GM12878 (cell line): ENCODE results near the gene CEBPE. TPM values are rescaled to one million over a fixed set of nuclear protein-coding genes. Genes with fewer than 3 reads are reported as not detected.

Experiments
- ATAC-seq: fragments of 200-7000 bp; cut with Tn5 transposase; 3 replicates; pipeline ENCODE4 v1.9.1; 2020; ENCODE audit warnings: mild to moderate bottlenecking, moderate library complexity
- BruUV-seq: library from RNA; stranded (reverse); fragments of 400-500 nt; replicated peaks from 2 replicates; lab custom pipeline; 2021; lab: Mats Ljungman, UMichigan
- CTCF ChIA-PET: fragments of 300-600 bp; sonication (Branson Sonifier 250); formaldehyde crosslinking; extraction: SDS; loops from one replicate; lab custom pipeline; 2021; ENCODE audit warnings: inconsistent platforms; lab: Yijun Ruan, JAX
- POLR2A ChIA-PET: fragments of 350-600 bp; formaldehyde crosslinking; extraction: SDS; loops from one replicate; lab custom pipeline; 2021; ENCODE audit warnings: inconsistent platforms; lab: Charles Lee
- RAD21 ChIA-PET: fragments of 300-600 bp; sonication (Branson Sonifier 250); formaldehyde crosslinking; loops from one replicate; lab custom pipeline; 2023; ENCODE audit warnings: antibody characterized with exemption; ENCODE audit not compliant: unreplicated experiment; lab: Charles Lee
- SMC1A ChIA-PET: fragments of 300-600 bp; sonication (Branson Sonifier 250); formaldehyde crosslinking; loops from one replicate; lab custom pipeline; 2023; ENCODE audit not compliant: unreplicated experiment, uncharacterized antibody; lab: Charles Lee
- DNase-seq: peaks from one replicate; pipeline ENCODE4 v3.0.0-alpha.2; 2011; ENCODE audit warnings: low read depth, low spot score
- FAIRE-seq: peaks from 3 replicates; lab custom pipeline; 2011; peaks lifted over from hg19 to GRCh38; lab: Jason Lieb, UNC
- H2AFZ ChIP-seq: 2 replicates; pipeline ENCODE4 v1.6.0; 2011; ENCODE audit warnings: low read depth, low read length, control low read depth; ENCODE audit not compliant: control insufficient read depth
- H3K27ac ChIP-seq: 2 replicates; pipeline ENCODE4 v1.5.1; 2011; ENCODE audit warnings: control low read depth; ENCODE audit not compliant: control insufficient read depth, insufficient read depth
- H3K27me3 ChIP-seq, 2 experiments: replicated peaks in 1 of 2; 2 replicates each; pipeline versions ENCODE4 v1.6.0 to v1.6.1; 2011; ENCODE audit warnings: low read length in 1 of 2; ENCODE audit not compliant: control insufficient read depth in 2 of 2, insufficient read depth in 2 of 2
- H3K36me3 ChIP-seq, 2 experiments: 2 replicates each; pipeline ENCODE4 v1.5.1; 2011; ENCODE audit warnings: low read length in 1 of 2; ENCODE audit not compliant: control insufficient read depth in 2 of 2, insufficient read depth in 2 of 2
- H3K4me1 ChIP-seq: 2 replicates; pipeline ENCODE4 v1.6.1; 2011; ENCODE audit warnings: mild to moderate bottlenecking, low read length, moderate library complexity, mixed read lengths; ENCODE audit not compliant: control insufficient read depth, insufficient read depth
- H3K4me2 ChIP-seq: 2 replicates; pipeline ENCODE4 v1.6.0; 2011; ENCODE audit warnings: control low read depth; ENCODE audit not compliant: control insufficient read depth, insufficient read depth
- H3K4me3 ChIP-seq: fragments of 200-600 bp; sonication (generic); 2 replicates; pipeline ENCODE4 v1.5.1; 2016
- H3K79me2 ChIP-seq: 2 replicates; pipeline ENCODE4 v1.6.0; 2011; ENCODE audit warnings: low read length; ENCODE audit not compliant: control insufficient read depth, insufficient read depth
- H3K9ac ChIP-seq: 2 replicates; pipeline ENCODE4 v1.8.0; 2011; ENCODE audit warnings: low read length, control low read depth, mixed read lengths; ENCODE audit not compliant: control insufficient read depth, insufficient read depth
- H3K9me3 ChIP-seq: replicated peaks from 3 replicates; pipeline ENCODE4 v1.5.1; 2011; ENCODE audit warnings: mild to moderate bottlenecking, low read length; ENCODE audit not compliant: control insufficient read depth, insufficient read depth
- H4K20me1 ChIP-seq: 2 replicates; pipeline ENCODE4 v1.6.0; 2011; ENCODE audit not compliant: control insufficient read depth, insufficient read depth
- ATF3 ChIP-seq: IDR thresholded peaks from 2 replicates; pipeline ENCODE4 v1.6.1; 2011; ENCODE audit warnings: low read depth, mild to moderate bottlenecking, low read length, moderate library complexity, borderline replicate concordance; ENCODE audit errors: extremely low read depth
- BRCA1 ChIP-seq: IDR thresholded peaks from 2 replicates; pipeline ENCODE4 v1.6.1; 2011; ENCODE audit warnings: low read depth, low read length, improper control_type of control experiment
- CBFB ChIP-seq: IDR thresholded peaks from 2 replicates; pipeline ENCODE4 v1.6.1; 2016; ENCODE audit warnings: antibody characterized with exemption, low read depth
- CHD4 ChIP-seq: fragments of 200-600 bp; sonication (generic); IDR thresholded peaks from 2 replicates; pipeline ENCODE4 v1.6.1; 2016; ENCODE audit warnings: mild to moderate bottlenecking
- ETV6 ChIP-seq, 2 experiments: fragments of 450-650 bp in 1 of 2; IDR thresholded peaks in 1 of 2; conservative IDR thresholded peaks in 1 of 2; 2 replicates each; pipeline ENCODE4 v1.6.1; 2014; ENCODE audit warnings: antibody characterized with exemption in 1 of 2, borderline replicate concordance in 1 of 2, low read depth in 1 of 2, mild to moderate bottlenecking in 1 of 2, moderate library complexity in 1 of 2
- HDAC6 ChIP-seq: fragments of 200-600 bp; sonication (generic); IDR thresholded peaks from one replicate; pipeline ENCODE4 v1.8.0; 2017; ENCODE audit warnings: antibody characterized with exemption; ENCODE audit not compliant: unreplicated experiment
- IKZF2 ChIP-seq, 2 experiments: fragments of 450-650 bp; IDR thresholded peaks; 2 replicates each; pipeline ENCODE4 v1.6.1; 2017; ENCODE audit warnings: mild to moderate bottlenecking in 2 of 2, moderate library complexity in 2 of 2
- JUND ChIP-seq: IDR thresholded peaks from 2 replicates; pipeline ENCODE4 v1.6.1; 2012; ENCODE audit warnings: low read depth, mild to moderate bottlenecking, low read length, improper control_type of control experiment, moderate library complexity
- LARP7 ChIP-seq: fragments of 450-650 bp; IDR thresholded peaks from 2 replicates; pipeline ENCODE4 v1.6.1; 2017; ENCODE audit warnings: mild to moderate bottlenecking
- NFYB ChIP-seq: IDR thresholded peaks from 2 replicates; pipeline ENCODE4 v1.6.1; 2011; ENCODE audit warnings: low read depth, mild to moderate bottlenecking, low read length, improper control_type of control experiment, moderate library complexity; ENCODE audit not compliant: insufficient read depth
- NR2F1 ChIP-seq: fragments of 450-650 bp; conservative IDR thresholded peaks from 2 replicates; pipeline ENCODE4 v1.6.1; 2017; ENCODE audit warnings: mild to moderate bottlenecking
- PBX3 ChIP-seq: IDR thresholded peaks from 2 replicates; pipeline ENCODE4 v1.6.1; 2011; ENCODE audit warnings: mild to moderate bottlenecking, low read depth, low read length, moderate library complexity; ENCODE audit not compliant: insufficient replicate concordance
- RAD51 ChIP-seq: fragments of 450-650 bp; IDR thresholded peaks from 2 replicates; pipeline ENCODE4 v1.6.1; 2016; ENCODE audit warnings: moderate library complexity, mild to moderate bottlenecking, inconsistent platforms
- SMAD5 ChIP-seq: IDR thresholded peaks from 2 replicates; pipeline ENCODE4 v1.6.1; 2016; ENCODE audit warnings: antibody characterized with exemption, low read depth
- SUZ12 ChIP-seq: fragments of 200-600 bp; sonication (generic); IDR thresholded peaks from one replicate; pipeline ENCODE4 v1.6.1; 2018; ENCODE audit warnings: antibody characterized with exemption, mild to moderate bottlenecking; ENCODE audit not compliant: unreplicated experiment
- TCF12 ChIP-seq: IDR thresholded peaks from 2 replicates; pipeline ENCODE4 v1.6.1; 2011; ENCODE audit warnings: low read depth, mild to moderate bottlenecking, low read length
- YBX1 ChIP-seq: fragments of 450-650 bp; IDR thresholded peaks from 2 replicates; pipeline ENCODE4 v1.6.1; 2016; ENCODE audit warnings: antibody characterized with exemption
- ZZZ3 ChIP-seq: IDR thresholded peaks from 2 replicates; pipeline ENCODE4 v1.6.1; 2011; ENCODE audit warnings: low read depth; ENCODE audit not compliant: control insufficient read depth, insufficient read length
- WGBS: methylation state at CpG from one replicate; pipeline ENCODE4 v1.1.6; 2016; ENCODE audit warnings: low lambda C conversion rate; ENCODE audit not compliant: insufficient replicate concordance, insufficient coverage; ENCODE audit errors: missing lambda C conversion rate; 5-methylcytosine and 5-hydroxymethylcytosine counted together
- in situ Hi-C: fragments of 300-500 bp; cut with MboI; formaldehyde crosslinking; loops from 9 replicates; pipeline ENCODE4 v1.14.3; 2018; ENCODE audit warnings: mixed read lengths
- intact Hi-C: fragments of 100-400 bp; cut with micrococcal nuclease; formaldehyde crosslinking; loops from one replicate; pipeline ENCODE4 v1.14.2; 2022; ENCODE audit not compliant: unreplicated experiment
- polyA plus RNA-seq, 11 experiments: library from polyadenylated mRNA; depleted of rRNA in 4 of 11; unstranded in 6 of 11; stranded (reverse) in 5 of 11; fragments of >200 nt; fragmentation: Nextera tagmentation in 4 of 11; fragmentation: Illumina TruSeq in 1 of 11; extraction: Ambion mirVana in 4 of 11; extraction: Trizol in 1 of 11; gene quantifications; 1 replicate in 1 of 11; 2 replicates in 10 of 11; pipeline versions ENCODE4 v1.2.1 to v1.2.3, GENCODE V29; 2011 to 2016; ENCODE audit warnings: inconsistent platforms in 2 of 11, missing spikeins in 2 of 11, low read depth in 1 of 11
- total RNA-seq, 4 experiments: library from RNA; depleted of rRNA in 3 of 4; stranded (reverse); fragments of >200 nt in 3 of 4; fragmentation: Illumina TruSeq in 1 of 4; extraction: Trizol in 1 of 4; gene quantifications; 2 replicates each; pipeline versions ENCODE4 v1.2.1 to v1.2.3, GENCODE V29; 2013 to 2021
- TF ChIP-seq, protein P1 (sequence below): fragments of 450-650 bp; IDR thresholded peaks from 2 replicates; pipeline ENCODE4 v1.6.1; 2016; ENCODE audit warnings: mild to moderate bottlenecking

Gene CEBPE
- total and polyA plus RNA-seq, 10 of the 15 experiments (the other 5 are each of a cell fraction or from before 2014, with no cell fraction given), result 0.09 to 0.45 (median 0.24) TPM; not detected in 7

GRCh38 chr14:23162800-23163199, 43.7 kb upstream of the CEBPE start:
- POLR2A ChIA-PET, result no interaction called here
- Histone ChIP-seq H3K9ac (no peak overlapping the region), H3K79me2 (no peaks in the 10 kb centered on the region), H3K27me3 (peaks cover 2 to 6% of the 10 kb centered on the region in 2 experiments), H4K20me1 (no peaks in the 10 kb centered on the region), H3K9me3 (no peaks in the 10 kb centered on the region), H2AFZ (no peak overlapping the region), H3K4me1 (no peaks in the 10 kb centered on the region), H3K27ac (no peak overlapping the region), H3K4me3 (no peak overlapping the region), H3K36me3 (no peaks in the 10 kb centered on the region), H3K4me2 (no peak overlapping the region)
- TF ChIP-seq ATF3 (no peak), ETV6 (conservative IDR thresholded peaks at IDR 0.05 in 1 of 2, IDR thresholded peaks at IDR 0.05 in 1 of 2; ENCODE audit: borderline replicate concordance in 1 of 2, low read depth in 1 of 2) (no peak), IKZF2 (IDR thresholded peaks at IDR 0.05) (no peak), SUZ12 (no peak), PBX3 (no peak), NFYB (no peak), SMAD5 (no peak), YBX1 (no peak), CBFB (no peak), HDAC6 (no peak), CHD4 (no peak), LARP7 (no peak), ZZZ3 (no peak), TCF12 (no peak), RAD51 (no peak), NR2F1 (no peak), JUND (no peak), BRCA1 (no peak)
- TF ChIP-seq, protein P1, sequence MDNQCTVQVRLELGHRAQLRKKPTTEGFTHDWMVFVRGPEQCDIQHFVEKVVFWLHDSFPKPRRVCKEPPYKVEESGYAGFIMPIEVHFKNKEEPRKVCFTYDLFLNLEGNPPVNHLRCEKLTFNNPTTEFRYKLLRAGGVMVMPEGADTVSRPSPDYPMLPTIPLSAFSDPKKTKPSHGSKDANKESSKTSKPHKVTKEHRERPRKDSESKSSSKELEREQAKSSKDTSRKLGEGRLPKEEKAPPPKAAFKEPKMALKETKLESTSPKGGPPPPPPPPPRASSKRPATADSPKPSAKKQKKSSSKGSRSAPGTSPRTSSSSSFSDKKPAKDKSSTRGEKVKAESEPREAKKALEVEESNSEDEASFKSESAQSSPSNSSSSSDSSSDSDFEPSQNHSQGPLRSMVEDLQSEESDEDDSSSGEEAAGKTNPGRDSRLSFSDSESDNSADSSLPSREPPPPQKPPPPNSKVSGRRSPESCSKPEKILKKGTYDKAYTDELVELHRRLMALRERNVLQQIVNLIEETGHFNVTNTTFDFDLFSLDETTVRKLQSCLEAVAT, result no peak
- RAD21 ChIA-PET, result no interaction called here
- in situ Hi-C loops, result no loop called here
- DNase-seq, result no peak
- WGBS, result 52% methylated on average over 4 of the region's 4 CpGs
- ATAC-seq, result no peak
- no TSS peak for BruUV-seq
- no peak for FAIRE-seq
- SMC1A ChIA-PET, result no interaction called here
- CTCF ChIA-PET, result interaction anchor here (1.5 kb wide), 1 partner anchor 42 kb away, joined by 5 read pairs; no protein-coding TSS in a partner anchor
- intact Hi-C loops, result no loop called here
